Skeletal muscle cell (primary cell): ENCODE measurements around the gene CD99.

Experiments
- DNase-seq: peaks from one replicate; pipeline ENCODE4 v3.0.0-alpha.2; 2010; ENCODE audit warnings: low read depth
- H3K4me3 ChIP-seq: 2 replicates; pipeline ENCODE4 v1.5.1; 2011; ENCODE audit warnings: low read depth, mild to moderate bottlenecking, control low read depth, low read length, moderate library complexity

CD99 gene

DNA sequence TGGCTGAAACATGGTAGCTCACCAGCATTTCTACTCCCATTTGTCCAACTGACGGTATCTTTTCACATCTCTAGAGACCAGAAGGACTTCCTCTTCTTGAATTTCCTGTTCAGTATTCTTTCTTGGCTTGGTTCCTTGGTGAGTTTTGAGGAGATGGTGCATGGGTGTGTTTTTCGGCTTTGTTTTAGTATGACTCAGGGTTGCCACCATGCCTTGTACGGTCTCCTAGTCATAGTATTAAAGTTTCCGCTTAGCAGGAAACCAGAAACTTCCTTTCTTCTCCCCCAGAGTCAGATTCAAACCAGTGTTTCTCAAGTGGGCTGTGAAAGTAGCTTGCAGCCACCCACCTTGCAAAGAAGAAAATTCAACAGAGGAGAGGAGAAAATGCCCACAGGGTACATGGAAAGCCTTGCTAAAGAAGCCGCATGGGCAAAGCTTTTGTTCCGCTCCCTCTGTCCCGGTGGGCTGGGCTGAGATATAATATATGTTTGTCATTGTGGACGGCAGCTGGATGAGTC is 5.7 kb downstream of the CD99 start:
- DNase-seq, result peak; percentile 70
- H3K4me3 ChIP-seq, result no peak overlapping the region

DNA sequence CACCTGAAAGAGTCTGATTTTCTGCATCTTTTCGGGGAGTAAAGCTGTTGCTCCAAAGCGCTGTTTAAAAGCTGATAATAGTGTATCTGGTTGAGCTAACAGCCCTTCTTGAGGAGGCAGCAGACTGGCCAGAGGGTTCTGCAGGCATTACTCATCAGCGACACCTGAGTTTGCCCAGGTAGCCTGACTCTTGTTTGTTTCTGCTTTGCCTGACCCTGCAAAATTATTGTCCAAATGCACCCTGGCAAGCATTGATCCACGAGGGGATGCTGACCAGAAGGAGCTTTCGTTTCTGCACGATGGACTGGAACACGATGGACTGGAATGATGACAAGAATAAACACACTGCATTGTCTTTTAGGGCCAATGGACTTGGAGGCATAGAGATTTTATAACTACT is 6.2 kb downstream of the CD99 start:
- DNase-seq, result no peak
- no peak overlapping the region for H3K4me3 ChIP-seq

- DNase-seq, result no peak
- no peak overlapping the region for H3K4me3 ChIP-seq
Measured at GRCh38 chrX:2697741-2698299, 6.7 kb downstream of the CD99 start.

DNA sequence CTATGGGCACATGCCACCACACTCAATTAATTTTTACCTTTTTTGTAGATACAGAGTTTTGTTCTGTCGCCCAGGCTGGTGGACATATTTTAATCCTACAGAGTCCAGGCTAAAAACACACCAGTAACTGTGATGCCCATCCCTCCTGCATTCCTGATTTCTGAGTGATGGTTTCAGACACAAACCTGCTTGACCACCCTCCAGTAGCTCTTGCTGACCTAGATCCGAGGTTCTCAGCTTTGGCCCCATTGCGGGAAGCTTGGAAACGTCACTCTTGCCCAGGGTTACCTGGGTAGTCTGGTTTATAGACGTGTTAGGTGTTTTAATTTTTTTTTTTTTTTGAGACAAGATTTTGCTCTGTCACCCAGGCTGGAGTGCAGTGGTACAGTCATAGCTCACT is 7.5 kb downstream of the CD99 start:
- H3K4me3 ChIP-seq, result no peak overlapping the region
- no peak for DNase-seq

DNA sequence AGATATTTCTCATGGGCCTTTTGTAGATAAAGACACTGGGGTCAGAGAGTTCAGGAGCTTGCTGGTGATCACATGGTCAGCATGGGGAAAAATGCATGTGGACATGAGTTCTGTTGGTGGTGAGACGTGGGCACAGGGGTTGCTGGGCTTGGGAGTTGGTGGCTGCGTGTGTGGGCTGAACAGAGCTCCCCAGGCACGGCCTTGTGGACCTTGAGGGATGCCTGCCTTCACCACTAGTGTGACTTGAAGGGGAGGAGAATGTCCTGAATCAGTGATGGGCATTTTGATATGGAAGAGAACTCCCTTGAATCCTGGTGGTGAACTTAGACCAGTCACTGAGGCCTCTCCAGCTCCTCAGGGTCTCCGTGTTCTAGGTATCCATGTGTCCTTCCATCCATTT is 8.9 kb downstream of the CD99 start:
- no peak overlapping the region for H3K4me3 ChIP-seq
- no peak for DNase-seq

DNA sequence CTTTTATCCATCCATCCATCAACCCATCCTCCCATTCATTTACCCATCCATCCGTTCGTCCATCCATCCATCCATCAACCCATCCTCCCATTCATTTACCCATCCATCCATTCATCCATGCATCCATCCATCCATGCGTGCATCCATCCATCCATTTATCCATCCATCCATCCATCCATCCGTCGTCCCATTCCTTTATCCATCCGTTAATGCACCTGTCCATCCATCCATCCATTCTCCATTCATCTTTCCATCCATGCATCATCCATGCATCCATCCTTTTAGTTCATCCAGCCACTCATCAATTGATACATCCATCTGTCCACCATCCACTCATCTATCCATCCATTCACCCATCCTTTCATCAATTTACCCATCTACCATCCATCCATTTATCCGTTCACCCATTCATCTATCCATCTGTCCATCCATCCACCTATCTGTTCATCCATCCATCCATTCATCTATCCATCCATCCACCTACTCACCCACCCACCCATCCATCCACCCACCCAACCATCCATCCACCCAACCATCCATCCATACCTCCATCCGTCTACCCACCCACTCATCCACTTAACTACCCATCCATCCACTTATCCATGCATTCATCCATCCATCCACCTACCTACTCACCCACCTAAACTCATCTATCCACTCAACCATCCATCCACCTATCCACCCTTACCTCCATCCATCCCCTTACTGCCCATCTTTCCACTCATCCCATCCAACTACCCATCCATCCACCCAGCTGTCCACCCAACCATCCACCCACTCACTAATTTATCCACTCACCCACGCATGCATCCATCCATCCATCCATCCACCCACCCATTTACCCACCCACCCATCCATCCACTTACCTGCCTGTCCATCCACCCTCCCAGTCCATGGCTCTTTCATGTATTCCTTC is 9.6 kb downstream of the CD99 start:
- no peak for DNase-seq
- H3K4me3 ChIP-seq, result no peak overlapping the region

DNA sequence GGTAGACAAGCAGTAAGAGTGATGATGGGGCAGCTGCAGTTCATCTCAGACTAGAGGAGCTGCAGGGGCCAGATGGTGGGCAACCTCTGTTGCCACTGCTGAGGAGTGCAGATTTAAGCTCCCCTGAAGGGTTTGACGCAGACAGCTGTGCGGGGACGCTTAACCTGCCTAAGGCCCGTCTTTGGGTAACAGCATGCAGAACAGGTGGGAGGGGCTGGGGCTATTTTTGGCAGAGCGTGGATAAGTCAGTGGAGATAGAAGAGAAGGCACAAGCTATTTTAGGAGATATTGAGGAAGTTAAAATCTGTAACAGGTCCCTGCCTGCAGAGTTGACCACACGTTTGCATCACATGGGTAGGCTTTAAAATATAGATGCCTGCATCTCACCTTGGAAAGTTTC is 10.5 kb downstream of the CD99 start:
- no peak for DNase-seq
- no peak overlapping the region for H3K4me3 ChIP-seq

GRCh38 chrX:2703991-2704369 is 12.9 kb downstream of the CD99 start:
- no peak for DNase-seq
- no peak overlapping the region for H3K4me3 ChIP-seq

DNA sequence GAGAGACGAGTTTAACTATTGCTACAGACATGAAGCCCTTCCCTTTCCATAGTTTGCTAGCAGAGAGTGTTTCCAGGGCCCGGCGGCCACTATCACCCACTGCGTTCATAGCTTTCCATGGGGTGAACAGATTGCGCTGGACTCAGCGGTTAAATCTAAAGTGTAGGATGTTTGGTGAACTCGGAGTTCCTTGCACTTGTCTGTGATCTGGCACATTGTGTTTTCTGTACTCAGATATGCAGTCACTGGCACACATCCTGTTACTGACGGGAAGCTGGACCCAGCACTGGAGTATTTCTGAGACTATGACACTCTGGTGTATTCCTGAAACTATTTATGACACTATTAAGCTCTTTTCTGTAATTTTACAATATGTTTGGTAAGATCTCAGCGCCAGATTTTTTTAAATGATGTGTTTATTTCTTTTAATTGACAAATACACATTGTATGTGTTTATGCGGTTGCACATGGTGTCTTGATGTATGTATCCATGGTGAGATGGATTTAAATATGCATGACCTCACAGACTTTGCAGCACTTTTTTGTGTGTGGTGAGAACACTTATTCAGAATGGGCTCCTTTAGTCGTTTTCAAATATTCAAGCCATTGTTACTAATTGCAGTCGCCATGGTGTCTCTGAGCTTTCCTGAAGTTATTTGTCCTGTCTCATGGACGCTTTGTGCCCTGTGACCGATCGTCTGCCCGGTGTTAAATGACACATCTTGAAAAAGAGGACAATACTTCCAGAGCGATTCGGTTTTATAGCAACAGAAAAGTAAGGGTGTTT is 14.1 kb downstream of the CD99 start:
- no peak for DNase-seq

GRCh38 chrX:2707334-2707760 is 16.3 kb downstream of the CD99 start:
- peak; percentile 72 for DNase-seq
- peak overlapping the region; percentile 2 for H3K4me3 ChIP-seq

More for the DNA sequence above, 14.1 kb downstream of the CD99 start:
- H3K4me3 ChIP-seq, result no peak overlapping the region

DNA sequence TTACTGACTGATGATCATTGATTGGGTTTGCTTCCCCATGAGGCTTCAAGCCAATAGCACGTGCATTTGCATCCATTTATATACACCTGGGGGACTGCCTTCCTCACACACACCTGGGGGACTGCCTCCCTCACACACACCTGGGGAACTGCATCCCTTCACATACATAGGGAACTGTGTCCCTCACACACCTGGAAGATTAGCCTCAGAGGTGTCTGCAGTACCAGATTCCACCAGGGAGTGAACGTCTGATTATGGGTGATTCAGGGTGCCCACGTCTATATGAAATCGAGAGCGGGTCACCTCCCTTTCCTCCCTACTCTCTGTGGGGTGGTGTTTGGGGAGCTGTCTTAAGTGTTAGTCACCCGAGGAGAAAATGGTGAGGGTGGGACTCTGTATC is 16.9 kb downstream of the CD99 start:
- DNase-seq, result no peak
- H3K4me3 ChIP-seq, result no peak overlapping the region

DNA sequence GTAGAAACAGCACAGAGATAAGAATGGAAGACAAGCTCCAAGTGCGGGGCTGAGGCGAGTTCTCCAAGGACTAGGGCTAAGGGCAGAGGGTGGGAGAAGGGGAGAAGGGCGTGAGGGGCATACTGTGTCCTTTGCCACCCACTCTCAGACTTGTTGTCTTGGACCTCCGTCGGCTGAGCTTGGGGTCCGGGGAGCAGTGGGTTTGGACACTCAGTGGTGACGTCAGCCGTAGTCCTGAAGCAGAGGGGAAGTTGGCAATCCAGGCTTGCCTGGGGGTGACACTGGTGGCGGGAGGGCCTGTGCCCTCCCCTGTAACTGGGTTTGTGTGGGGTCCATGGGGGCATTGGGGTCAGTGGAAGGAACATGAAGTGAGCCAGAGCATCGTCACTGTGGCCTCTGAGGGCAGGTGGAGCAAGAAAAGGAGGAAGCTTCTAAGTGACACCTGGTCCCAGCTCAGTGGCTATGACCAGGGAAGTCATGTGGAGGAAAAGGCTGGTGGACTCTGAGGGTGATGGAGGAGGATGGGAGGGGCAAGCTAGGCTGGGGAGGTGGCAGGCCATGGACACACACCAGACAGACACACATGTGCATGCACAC is 17.6 kb downstream of the CD99 start:
- H3K4me3 ChIP-seq, result no peak overlapping the region
- no peak for DNase-seq

DNA sequence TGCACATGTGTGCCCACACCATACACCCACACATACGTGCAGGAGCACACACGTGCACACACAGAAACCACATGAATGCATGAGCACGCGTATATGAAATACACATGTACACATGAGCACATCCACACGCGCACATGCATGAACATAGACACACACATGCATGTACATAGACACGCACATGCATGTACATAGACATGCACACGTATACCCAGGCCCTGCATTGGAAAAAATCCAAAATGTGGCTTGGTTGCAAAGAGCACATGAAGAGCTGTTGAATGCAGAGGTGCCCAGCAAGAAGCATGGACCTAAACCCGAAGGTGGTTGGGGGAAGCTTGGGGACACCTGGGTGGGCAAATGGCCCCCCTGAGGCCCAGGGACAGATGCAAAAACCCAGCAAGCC is 18.5 kb downstream of the CD99 start:
- no peak for DNase-seq
- peak overlapping the region; percentile 41 for H3K4me3 ChIP-seq

- DNase-seq, result no peak
- peak overlapping the region; percentile 41 for H3K4me3 ChIP-seq
Measured at GRCh38 chrX:2710041-2710840, 19.1 kb downstream of the CD99 start.

GRCh38 chrX:2711441-2711840 is 20.3 kb downstream of the CD99 start:
- H3K4me3 ChIP-seq, result no peak overlapping the region
- no peak for DNase-seq

- no peak overlapping the region for H3K4me3 ChIP-seq
- DNase-seq, result no peak
Measured at GRCh38 chrX:2712428-2712827, 21.3 kb downstream of the CD99 start.

DNA sequence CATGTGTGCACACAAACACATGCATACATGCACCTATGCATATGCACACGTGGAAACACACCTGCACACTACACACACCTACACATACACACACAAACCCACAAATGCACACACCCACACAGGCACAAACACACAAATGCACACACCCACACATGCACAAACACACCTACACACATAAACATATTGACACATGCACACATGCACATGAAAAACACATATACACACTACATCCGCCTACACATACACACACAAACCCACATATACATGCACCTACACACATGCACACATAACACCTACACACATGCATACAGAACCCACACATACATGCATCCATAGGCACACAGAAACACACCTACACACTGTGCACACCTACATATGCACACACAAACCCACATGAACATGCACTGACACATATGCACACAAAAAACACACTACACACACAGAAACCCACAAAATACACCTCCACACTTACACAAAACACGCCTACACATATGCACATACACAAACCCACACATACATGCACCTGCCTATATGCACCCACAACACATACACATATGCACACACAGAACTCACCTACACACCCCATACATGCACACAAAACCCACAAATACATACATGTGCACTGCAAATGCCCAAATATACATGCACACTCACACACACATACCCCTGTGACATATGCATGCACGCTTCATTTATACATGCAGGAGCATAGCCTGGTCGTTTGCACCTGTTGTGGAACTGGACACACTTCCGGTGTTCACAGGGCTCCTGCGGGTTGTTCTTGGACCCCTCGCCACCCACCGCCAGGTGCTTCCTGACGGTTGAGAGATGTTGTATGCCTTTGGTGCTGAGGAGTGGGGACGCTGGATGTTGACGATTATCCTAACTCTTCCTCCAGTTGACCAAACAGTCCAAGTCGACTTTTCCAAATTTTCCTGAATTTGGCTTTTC is 22.1 kb downstream of the CD99 start:
- DNase-seq, result no peak
- H3K4me3 ChIP-seq, result no peak overlapping the region

DNA sequence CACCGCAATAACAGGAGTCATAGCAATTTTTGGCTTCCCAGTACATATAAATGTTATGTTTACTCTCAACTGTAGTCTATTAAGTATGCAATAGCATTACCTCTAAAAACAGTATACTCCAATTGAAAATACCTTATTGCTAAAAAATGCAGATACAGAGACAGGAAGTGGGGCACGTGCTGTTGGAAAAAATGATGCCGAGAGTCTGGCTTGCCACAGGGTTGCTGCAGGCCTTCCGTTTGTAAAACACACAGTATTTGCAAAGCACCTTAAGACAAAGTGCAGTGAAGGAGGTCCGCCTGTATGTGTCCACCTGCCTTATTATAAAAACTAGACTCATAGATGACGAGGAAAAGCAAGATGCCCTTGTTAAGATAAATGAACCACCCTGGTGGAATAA is 23.5 kb downstream of the CD99 start:
- no peak for DNase-seq
- no peak overlapping the region for H3K4me3 ChIP-seq
